CD14-positive monocyte (primary cell): ENCODE results near the gene ACO2. TPM values are rescaled to one million over a fixed set of nuclear protein-coding genes. Genes with fewer than 3 reads are reported as not detected.

Experiments used
- DNase-seq, 3 donors: peaks; one replicate each; pipeline ENCODE4 v3.0.0-alpha.2; 2011 to 2022
- H2AFZ ChIP-seq: 2 replicates; pipeline ENCODE4 v1.6.0; 2012; ENCODE audit warnings: mild to moderate bottlenecking, low read depth, low read length, inconsistent platforms; ENCODE audit not compliant: insufficient read depth, poor library complexity, severe bottlenecking
- H3K27ac ChIP-seq, 2 donors: 1 replicate in 1 of 2; 2 replicates in 1 of 2; pipeline ENCODE4 v1.5.1; 2012 to 2013; ENCODE audit warnings: low read length in 2 of 2, control low read depth in 1 of 2, inconsistent platforms in 1 of 2, low read depth in 1 of 2, mild to moderate bottlenecking in 1 of 2
- H3K27me3 ChIP-seq, 2 donors: one replicate each; pipeline versions ENCODE4 v1.6.0 to v1.6.1; 2011 to 2013; ENCODE audit warnings: low read length in 2 of 2; ENCODE audit not compliant: control insufficient read depth in 2 of 2, insufficient read depth in 2 of 2
- H3K36me3 ChIP-seq, 2 donors: replicated peaks in 1 of 2; 1 replicate in 1 of 2; 2 replicates in 1 of 2; pipeline versions ENCODE4 v1.5.1 to v1.6.1; 2012 to 2013; ENCODE audit warnings: low read length in 2 of 2, control low read depth in 1 of 2, inconsistent platforms in 1 of 2, mild to moderate bottlenecking in 1 of 2; ENCODE audit not compliant: insufficient read depth in 2 of 2, control insufficient read depth in 1 of 2
- H3K4me1 ChIP-seq, 2 donors: 1 replicate in 1 of 2; 2 replicates in 1 of 2; pipeline versions ENCODE4 v1.5.1 to v1.6.1; 2012 to 2013; ENCODE audit warnings: low read length in 2 of 2, control low read depth in 1 of 2, inconsistent platforms in 1 of 2, mild to moderate bottlenecking in 1 of 2, moderate library complexity in 1 of 2; ENCODE audit not compliant: insufficient read depth in 2 of 2, control insufficient read depth in 1 of 2
- H3K4me2 ChIP-seq: replicated peaks from 2 replicates; pipeline ENCODE3; 2012; ENCODE audit warnings: low read length, moderate library complexity, mild to moderate bottlenecking; ENCODE audit not compliant: poor library complexity, severe bottlenecking; ENCODE audit errors: extremely low read depth
- H3K4me3 ChIP-seq, 3 experiments: fragments of 200-600 bp in 1 of 3; sonication (generic) in 1 of 3; replicated peaks in 1 of 3; 1 replicate in 2 of 3; 2 replicates in 1 of 3; pipeline ENCODE4 v1.5.1; 2011 to 2013; ENCODE audit warnings: low read length in 3 of 3, mild to moderate bottlenecking in 3 of 3, control low read depth in 2 of 3, low read depth in 2 of 3, inconsistent platforms in 1 of 3, moderate library complexity in 1 of 3
- H3K79me2 ChIP-seq: 2 replicates; pipeline ENCODE4 v1.6.0; 2012; ENCODE audit warnings: mild to moderate bottlenecking, control low read depth, inconsistent platforms, low read length, moderate library complexity; ENCODE audit not compliant: insufficient read depth
- H3K9ac ChIP-seq: 2 replicates; pipeline ENCODE4 v1.6.0; 2017; ENCODE audit warnings: low read length, mild to moderate bottlenecking; ENCODE audit not compliant: insufficient read depth, poor library complexity, severe bottlenecking
- H3K9me3 ChIP-seq, 2 donors: replicated peaks in 1 of 2; 1 replicate in 1 of 2; 2 replicates in 1 of 2; pipeline versions ENCODE4 v1.5.1 to v1.6.1; 2012 to 2013; ENCODE audit warnings: low read length in 2 of 2, control low read depth in 1 of 2; ENCODE audit not compliant: control insufficient read depth in 1 of 2, insufficient read depth in 1 of 2
- H4K20me1 ChIP-seq: 2 replicates; pipeline ENCODE4 v1.6.0; 2012; ENCODE audit warnings: mild to moderate bottlenecking, low read length, control low read depth, moderate library complexity; ENCODE audit not compliant: insufficient read depth
- H3K27ac Mint-ChIP-seq, 7 donors: one replicate each; pipeline ENCODE4 v1.8.0; 2020; ENCODE audit warnings: mild to moderate bottlenecking in 7 of 7, mixed read lengths in 7 of 7, moderate library complexity in 6 of 7, inconsistent platforms in 2 of 7
- H3K27me3 Mint-ChIP-seq, 3 donors: one replicate each; pipeline ENCODE4 v1.8.0; 2021 to 2022; ENCODE audit warnings: low read depth in 3 of 3, mild to moderate bottlenecking in 3 of 3, mixed read lengths in 3 of 3, moderate library complexity in 3 of 3, inconsistent platforms in 1 of 3
- H3K36me3 Mint-ChIP-seq, 2 donors: one replicate each; pipeline ENCODE4 v1.8.0; 2020; ENCODE audit warnings: mixed read lengths in 2 of 2, inconsistent platforms in 1 of 2, mild to moderate bottlenecking in 1 of 2
- H3K4me1 Mint-ChIP-seq: one replicate; pipeline ENCODE4 v1.8.0; 2020; ENCODE audit warnings: mild to moderate bottlenecking, mixed read lengths
- H3K4me3 Mint-ChIP-seq, 2 donors: one replicate each; pipeline ENCODE4 v1.8.0; 2020; ENCODE audit warnings: mild to moderate bottlenecking in 2 of 2, mixed read lengths in 2 of 2, moderate library complexity in 1 of 2
- H3K9me3 Mint-ChIP-seq, 7 donors: one replicate each; pipeline ENCODE4 v1.8.0; 2020 to 2022; ENCODE audit warnings: mixed read lengths in 7 of 7, mild to moderate bottlenecking in 6 of 7, moderate library complexity in 6 of 7, inconsistent platforms in 2 of 7
- WGBS: methylation state at CpG from one replicate; pipeline ENCODE4 v1.1.5; 2013; ENCODE audit warnings: missing lambda C conversion rate; ENCODE audit not compliant: insufficient coverage; 5-methylcytosine and 5-hydroxymethylcytosine counted together
- intact Hi-C, 2 donors: fragments of 100-400 bp; cut with micrococcal nuclease; formaldehyde crosslinking; loops; one replicate each; pipeline versions ENCODE4 v1.15.0 to v1.15.1; 2023
- polyA plus RNA-seq, 3 donors: library from polyadenylated mRNA; depleted of rRNA in 1 of 3; unstranded in 2 of 3; stranded (reverse) in 1 of 3; fragments of 300-500 nt in 2 of 3; fragments of >200 nt in 1 of 3; fragmentation: Illumina TruSeq in 2 of 3; gene quantifications; 1 replicate in 2 of 3; 2 replicates in 1 of 3; pipeline ENCODE4 v1.2.3, GENCODE V29; 2012 to 2021
- TF ChIP-seq, protein P1 (sequence below): fragments of 200-600 bp; IDR thresholded peaks from one replicate; pipeline ENCODE4 v1.8.0; 2022; ENCODE audit warnings: antibody characterized with exemption, mild to moderate bottlenecking

The ACO2 gene
- polyA plus RNA-seq, 3 donors: 56.8 to 75.8 (median 64.2) TPM

DNA sequence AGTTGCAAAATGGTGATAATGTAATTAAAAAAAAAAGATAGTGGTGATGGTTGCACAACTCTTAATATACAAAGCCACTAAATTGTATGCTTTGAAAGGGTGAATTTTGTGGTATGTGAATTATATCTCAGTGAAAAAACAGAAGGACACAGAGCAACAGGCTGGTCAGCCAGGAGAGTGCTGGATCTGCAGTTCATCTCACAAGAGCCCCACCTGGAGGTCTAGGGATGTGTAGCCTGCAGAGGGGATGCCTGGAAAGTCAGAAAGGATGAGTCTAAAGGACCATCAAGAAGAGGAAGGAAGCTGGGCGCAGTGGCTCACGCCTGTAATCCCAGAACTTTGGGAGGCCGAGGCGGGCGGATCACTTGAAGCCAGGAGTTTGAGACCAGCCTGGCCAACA lies 66.3 kb downstream of the ACO2 start:
- WGBS: 40% methylated on average over 1 of the region's 5 CpGs
- Mint-ChIP-seq H3K27ac (peak overlapping the region in 3 of 7 donors; percentile 50 to 74 (median 73)), H3K4me3 (no peak overlapping the region), H3K27me3 (no peaks in the 10 kb centered on the region), H3K36me3 (peaks cover 40 to 80% of the 10 kb centered on the region in 2 donors), H3K4me1 (peaks cover 3% of the 10 kb centered on the region), H3K9me3 (no peaks in the 10 kb centered on the region)
- Histone ChIP-seq H3K27ac (no peak overlapping the region), H3K79me2 (peaks cover 2% of the 10 kb centered on the region), H3K9me3 (no peaks in the 10 kb centered on the region), H3K9ac (no peak overlapping the region), H3K4me2 (no peak overlapping the region), H3K27me3 (no peaks in the 10 kb centered on the region), H4K20me1 (peaks cover 30% of the 10 kb centered on the region), H3K4me1 (no peaks in the 10 kb centered on the region), H3K36me3 (peaks cover 35 to 58% of the 10 kb centered on the region in 2 donors), H2AFZ (no peak overlapping the region), H3K4me3 (no peak overlapping the region)
- intact Hi-C loops: no loop called here
- no peak for DNase-seq
- TF ChIP-seq, protein P1, sequence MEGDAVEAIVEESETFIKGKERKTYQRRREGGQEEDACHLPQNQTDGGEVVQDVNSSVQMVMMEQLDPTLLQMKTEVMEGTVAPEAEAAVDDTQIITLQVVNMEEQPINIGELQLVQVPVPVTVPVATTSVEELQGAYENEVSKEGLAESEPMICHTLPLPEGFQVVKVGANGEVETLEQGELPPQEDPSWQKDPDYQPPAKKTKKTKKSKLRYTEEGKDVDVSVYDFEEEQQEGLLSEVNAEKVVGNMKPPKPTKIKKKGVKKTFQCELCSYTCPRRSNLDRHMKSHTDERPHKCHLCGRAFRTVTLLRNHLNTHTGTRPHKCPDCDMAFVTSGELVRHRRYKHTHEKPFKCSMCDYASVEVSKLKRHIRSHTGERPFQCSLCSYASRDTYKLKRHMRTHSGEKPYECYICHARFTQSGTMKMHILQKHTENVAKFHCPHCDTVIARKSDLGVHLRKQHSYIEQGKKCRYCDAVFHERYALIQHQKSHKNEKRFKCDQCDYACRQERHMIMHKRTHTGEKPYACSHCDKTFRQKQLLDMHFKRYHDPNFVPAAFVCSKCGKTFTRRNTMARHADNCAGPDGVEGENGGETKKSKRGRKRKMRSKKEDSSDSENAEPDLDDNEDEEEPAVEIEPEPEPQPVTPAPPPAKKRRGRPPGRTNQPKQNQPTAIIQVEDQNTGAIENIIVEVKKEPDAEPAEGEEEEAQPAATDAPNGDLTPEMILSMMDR: no peak

DNA sequence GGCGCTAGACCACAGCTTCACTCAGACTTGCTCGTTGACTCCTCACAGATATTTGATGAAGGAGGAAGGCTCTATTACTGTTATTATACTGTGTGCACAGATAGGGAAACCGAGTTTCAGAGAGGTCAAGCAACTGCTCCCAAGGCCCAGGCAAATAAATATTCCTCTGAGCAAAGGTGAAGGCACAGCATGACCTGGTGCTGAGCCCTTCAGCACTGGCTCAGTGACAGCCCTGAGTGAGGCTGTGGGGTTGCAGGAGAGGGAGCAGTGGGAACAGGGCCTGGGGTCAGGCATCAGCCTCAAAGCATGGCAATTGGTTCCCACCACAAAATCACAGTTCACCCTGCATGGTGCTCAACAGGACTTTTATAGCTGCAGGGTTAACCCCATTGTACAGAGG lies 68.3 kb downstream of the ACO2 start:
- Histone ChIP-seq H2AFZ (no peak overlapping the region), H3K79me2 (peaks cover 22% of the 10 kb centered on the region), H3K9me3 (no peaks in the 10 kb centered on the region), H3K4me3 (no peak overlapping the region), H3K36me3 (peaks cover 17 to 49% of the 10 kb centered on the region in 2 donors), H3K9ac (no peak overlapping the region), H3K27ac (no peak overlapping the region), H3K4me1 (no peaks in the 10 kb centered on the region), H4K20me1 (peaks cover 26% of the 10 kb centered on the region), H3K4me2 (no peak overlapping the region), H3K27me3 (no peaks in the 10 kb centered on the region)
- Mint-ChIP-seq H3K4me1 (peaks cover 9% of the 10 kb centered on the region), H3K27me3 (no peaks in the 10 kb centered on the region), H3K36me3 (peaks cover 41 to 64% of the 10 kb centered on the region in 2 donors), H3K4me3 (no peak overlapping the region), H3K27ac (no peak overlapping the region), H3K9me3 (no peaks in the 10 kb centered on the region)
- no peak for DNase-seq
- intact Hi-C loops: no loop called here
- WGBS: 97% methylated on average over 3 of the region's 3 CpGs
- TF ChIP-seq, protein P1: no peak
